NCI-H774 (cell line): ENCODE measurements around the gene ABAT.
"Not testable (repeated sequence)": the region's sequence is repeated elsewhere in the genome, so short reads cannot be mapped to it uniquely, and the experiment has no call there.

ENCODE experiments used
- DNase-seq: peaks from one replicate; lab custom pipeline; 2025; lab: John Stamatoyannopoulos, UW

The ABAT gene

DNA sequence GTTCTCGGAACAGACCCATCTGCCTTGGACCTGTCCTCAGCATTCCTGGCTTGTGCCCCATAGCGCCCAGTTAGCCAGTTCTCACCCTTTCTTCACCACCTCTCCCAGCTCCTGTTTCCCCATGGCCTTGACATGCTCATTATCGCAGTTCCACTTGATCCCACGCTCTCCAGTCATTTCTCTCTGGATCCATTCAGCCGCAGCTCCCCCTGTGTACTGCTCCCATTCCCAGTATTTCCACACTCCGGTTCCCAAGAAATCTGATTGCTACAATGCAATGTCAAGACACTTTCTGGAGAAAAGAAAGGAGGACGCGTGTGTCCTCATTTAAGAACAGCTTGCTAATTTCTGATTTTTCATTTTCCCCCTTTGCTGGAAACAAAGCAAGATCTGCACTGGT, 67.7 kb downstream of the ABAT start:
- DNase-seq: no peak

DNA sequence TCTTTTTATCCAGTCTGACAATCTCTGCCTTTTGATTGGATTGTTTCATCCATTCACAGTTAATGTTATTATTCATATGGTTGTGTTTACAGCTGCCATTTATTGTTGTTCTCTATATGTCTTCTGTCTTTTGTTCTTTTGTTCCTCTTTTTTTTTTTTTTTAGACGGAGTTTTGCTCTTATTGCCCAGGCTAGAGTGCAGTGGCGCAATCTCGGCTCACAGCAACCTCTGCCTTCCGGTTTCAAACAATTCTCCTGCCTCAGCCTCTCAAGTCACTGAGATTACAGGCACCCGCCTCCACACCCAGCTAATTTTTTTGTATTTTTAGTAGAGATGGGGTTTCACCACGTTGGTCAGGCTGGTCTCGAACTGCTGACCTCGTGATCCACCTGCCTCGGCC, 74.5 kb downstream of the ABAT start:
- DNase-seq: not testable (repeated sequence)

DNA sequence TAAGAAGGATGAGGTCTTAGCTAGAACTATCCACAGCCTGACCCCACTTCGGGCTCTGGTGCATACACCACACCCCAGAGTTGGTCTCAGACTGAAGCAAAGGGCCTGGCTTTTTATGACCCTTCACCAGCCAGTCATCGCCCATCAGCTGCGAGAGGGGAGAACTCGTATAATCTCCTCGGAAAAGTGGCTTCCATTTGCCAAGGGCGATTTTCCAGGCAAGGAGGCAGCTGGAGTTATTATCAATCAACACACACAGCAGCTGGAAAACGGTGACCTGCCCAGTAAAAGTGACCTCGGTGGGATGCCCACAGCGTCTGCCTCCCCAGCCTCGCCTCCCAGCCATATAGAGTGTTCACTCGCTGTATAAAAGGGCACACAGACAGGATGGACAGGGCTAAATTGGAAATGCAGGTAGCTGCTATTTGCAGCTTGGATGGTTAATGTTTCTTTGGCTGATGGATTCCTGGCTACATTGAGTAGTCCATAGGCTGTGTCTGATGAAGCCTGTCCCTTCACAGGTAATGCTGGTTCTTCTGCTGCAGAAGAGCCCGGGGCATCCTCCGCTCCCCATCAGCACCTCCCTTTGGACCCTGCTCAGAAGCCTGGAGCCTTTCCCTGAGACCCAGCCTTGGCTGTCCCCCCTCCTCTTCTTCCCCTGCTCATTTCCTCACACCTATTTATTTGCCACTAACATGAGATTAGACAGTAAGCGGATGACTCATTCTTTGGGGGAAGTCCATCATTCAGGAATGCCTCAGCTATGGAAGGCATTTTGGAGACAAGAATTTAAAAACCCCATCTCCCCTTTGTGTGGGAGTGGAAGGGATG, 77.3 kb downstream of the ABAT start:
- no peak for DNase-seq

DNA sequence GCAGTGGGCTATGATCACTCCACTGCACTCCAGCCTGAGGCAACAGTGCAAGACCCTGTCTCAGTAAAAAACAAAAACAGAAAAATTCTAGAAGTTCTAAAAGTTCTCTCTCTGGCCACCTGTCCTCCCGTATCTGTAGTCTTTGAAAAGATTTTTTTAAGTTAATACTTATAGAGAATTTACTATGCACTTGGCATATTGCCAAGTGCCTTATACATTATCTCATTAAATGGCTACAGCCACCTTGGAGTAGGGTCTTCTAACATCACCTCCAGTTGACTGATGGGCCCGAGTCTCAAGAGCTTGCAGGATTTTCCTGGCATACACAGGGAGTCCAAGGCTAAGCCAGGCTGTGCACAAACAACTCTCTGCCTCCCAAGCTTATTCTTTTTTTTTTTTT, 78.3 kb downstream of the ABAT start:
- DNase-seq: no peak

DNA sequence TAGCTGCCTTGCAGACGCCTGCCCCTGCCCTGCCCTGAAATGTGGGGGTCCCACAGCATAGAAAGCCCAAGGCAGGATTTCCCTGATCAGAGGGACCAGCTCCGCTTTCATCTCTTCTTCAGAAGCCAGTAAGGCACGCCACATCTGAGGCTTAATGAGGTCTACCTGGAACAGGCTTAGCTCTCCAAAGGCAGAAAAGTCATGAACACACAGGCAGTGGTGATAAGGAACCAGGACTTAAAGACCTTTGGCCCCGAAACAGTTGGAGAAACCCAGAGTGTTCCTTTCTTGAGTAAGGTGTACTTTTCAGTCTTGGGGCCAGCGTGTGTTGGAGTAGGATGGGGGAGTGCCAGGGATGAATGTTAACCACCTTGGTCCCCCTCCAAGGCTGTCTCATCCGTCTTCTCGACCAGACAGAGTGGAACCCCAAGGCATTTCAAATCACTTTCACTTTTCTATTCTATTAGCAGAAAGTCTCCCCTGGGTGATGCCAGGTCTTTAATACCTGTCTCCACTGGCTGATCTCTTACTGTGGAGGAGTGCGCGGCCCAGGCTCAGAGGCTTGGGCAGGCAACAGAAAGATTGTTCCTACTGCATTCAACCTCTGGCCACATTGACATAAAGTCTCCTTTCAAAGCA, 79.1 kb downstream of the ABAT start:
- DNase-seq: no peak

DNA sequence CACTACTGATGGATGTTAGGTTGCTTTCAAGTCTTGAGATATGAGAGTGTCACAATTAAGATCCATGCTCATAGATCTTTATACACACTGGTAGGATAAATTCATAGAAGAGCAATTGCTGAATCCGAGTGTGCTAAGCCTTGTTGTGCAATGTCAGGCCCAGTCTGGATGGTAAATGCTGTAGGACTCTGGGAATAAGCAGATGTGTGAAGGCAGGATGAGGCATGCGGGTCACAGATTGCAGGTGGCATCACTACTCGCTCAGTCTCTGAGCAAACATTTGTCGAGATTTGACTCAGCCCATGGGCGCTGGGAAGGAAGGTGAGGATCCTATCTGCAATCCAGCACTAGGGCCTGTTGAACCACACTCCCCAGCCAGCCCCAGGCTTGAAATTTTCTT, 82.3 kb downstream of the ABAT start:
- no peak for DNase-seq

DNA sequence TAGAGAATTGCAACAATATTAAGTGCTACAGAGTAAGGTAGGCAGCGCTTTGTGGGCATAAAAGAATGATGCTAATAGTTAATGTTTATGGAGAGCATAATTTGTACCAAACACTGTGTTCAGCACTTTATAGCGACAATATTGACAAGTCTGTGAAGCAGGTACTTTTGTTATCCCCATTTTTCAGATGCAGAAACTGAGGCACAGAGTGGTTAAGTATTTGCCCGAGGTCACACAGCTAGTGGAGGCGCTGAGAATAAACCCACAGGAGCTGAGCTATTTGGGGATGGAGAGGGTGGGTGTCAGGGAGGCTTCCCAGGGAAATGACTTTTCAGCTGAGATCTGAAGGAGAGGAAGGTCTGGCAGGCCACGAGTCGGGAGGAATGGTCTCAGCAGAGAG, 83.6 kb downstream of the ABAT start:
- no peak for DNase-seq

DNA sequence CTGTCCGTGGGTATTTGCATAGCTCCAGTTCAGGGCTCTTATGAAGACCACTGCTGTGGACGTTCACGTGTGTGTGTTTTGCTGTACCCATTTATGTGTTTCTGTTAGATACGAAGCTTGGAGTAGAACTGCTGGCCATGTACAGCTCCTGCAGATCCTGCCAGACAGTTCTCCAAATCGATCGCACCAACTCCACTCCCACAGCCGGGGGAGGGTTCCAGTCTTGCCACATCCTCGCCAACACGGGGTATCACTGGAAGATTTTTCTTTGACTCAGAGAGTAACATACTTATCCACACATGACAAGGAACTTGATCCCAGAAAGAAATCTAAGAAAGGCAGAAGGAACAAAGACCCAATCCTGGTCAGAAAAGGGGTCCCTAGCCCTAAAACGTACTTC, 85.6 kb downstream of the ABAT start:
- DNase-seq: no peak

DNA sequence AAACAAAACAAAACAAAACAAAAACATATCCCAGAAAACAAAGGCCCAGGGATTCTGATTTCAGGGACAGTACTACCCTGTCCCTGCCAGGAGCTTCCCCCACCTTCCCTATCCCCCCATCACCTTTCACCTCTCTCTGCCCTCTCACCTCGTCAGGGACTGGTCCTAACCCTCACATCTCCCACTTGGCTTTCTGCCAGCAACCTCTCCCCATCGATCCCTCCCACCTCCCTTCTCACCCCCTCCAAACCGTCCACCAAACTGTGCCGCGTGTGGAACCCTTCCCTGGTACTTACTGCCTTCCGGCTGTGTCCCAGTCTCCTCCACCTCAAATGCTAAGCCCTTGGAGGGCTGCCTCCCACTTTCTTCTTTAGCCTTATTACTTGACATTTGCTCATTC, 86.7 kb downstream of the ABAT start:
- DNase-seq: no peak

DNA sequence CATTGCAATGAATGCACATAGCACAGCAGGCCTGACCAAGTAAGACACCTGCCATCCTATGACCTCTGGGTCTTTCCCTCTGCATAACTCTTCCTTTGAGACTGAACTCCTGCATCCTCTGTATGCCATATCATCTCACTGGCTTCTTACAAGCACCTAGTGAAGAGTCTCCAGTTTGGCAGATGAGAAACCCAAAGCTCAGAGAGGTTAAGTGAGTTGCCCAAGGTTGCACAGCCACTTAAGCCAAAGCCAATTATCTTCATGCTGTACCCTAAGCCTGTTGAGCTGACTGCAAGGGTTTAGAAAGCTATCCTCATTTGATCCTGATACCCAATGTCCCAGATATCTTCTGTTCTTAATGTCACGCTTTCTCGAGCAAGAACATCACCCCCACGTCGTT, 87.8 kb downstream of the ABAT start:
- DNase-seq: no peak

DNA sequence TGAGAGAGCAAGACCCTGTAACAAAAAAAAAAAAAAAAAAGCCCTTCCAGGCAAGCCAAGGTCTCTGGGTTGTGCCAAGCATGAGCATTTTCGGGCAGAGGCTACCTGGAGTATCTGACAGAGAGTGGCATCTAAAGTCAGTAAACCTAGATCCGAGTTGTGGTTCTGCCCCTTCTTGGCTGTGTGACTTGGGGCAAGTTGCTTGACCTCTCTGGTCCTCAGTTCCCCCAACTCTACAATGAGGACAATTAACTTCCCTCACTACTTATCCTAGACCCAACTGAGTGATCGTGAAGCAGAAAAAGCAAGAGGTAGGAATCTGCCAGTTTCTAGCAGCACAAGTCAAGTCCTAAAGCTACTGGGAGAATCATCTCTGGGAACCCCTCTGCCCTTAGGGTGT, 88.7 kb downstream of the ABAT start:
- no peak for DNase-seq

DNA sequence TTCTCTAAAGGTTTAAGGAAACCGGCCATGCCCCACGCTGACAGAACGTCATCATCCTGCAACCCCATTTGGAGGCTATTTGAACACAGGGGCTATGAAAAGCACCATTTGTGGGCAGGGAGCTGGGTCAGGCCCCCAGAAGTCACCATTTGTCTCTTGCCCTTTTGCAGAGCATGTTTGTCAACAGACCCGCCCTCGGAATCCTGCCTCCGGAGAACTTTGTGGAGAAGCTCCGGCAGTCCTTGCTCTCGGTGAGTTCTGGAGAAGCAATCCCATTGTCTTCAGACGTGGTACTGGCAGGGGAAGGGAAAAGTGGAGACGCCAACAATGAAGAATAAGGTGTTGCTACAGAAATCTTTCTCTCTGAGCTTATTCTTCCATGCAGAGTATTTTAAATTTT, 89.5 kb downstream of the ABAT start:
- no peak for DNase-seq

DNA sequence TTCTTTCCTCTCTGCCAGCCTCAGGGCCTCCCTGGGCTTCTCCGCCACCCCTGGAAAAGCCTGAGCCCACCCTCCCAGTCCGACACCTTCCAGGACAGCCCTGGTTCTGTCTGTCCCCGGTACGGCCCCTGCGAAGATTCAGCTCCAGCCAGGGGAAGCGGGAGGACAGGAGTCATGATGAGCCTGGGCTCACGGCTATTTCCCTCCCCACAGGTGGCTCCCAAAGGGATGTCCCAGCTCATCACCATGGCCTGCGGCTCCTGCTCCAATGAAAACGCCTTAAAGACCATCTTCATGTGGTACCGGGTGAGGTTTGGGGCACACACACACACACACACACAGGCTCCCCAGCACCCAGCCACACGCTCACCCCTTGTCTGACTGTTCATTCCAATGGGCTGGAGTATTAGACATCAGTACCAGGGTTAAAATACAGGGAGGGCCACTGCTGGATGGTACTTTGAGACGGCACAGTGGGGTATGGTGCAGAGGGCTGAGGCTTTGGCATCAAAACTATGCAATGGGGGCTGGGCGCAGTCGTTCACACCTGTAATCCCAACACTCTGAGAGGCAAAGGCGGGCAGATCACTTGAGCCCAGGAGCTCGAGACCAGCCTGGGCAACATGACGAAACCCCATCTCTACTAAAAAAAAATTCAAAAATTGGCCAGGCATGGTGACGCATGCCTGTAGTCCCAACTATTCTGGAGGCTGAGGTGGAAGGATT, 90.3 kb downstream of the ABAT start:
- DNase-seq: no peak

DNA sequence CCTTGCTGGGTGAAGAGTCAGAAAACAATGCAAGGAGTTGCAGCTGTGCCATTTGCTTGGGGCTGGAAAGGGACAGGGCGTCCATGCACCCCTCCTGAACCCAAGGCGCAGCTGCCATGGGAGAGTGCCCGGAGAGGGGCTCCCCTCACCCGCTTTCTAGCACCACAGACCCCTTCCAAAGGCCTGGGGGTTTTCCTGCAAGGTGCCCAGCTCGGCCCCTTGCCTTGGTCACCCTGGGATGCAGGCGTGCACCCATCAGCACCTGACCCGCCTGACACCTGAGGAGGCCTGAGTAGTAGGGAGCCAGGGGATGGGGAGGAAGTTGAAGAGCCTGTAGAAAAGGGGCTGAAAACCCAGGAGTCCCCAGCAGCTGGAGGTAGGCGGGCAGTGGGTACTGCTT, 92.8 kb downstream of the ABAT start:
- no peak for DNase-seq

DNA sequence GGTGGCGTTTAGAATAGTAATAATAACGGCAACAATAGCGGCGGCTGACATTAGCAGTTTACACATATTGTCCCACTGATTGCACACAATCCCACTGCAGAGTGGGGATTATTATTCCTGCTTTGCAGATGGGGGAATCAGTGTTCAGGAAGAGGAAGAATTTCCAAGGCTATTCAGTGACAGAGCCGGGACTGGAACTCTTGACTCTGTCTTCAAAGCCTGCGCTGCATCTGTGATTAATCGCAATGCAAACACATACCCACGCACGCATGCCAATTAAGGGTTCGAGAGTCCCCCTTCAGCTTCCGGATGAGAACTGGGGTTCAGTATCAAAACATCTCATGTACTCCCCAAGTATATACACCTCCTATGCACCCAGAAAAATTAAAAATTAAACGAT, 93.9 kb downstream of the ABAT start:
- no peak for DNase-seq

DNA sequence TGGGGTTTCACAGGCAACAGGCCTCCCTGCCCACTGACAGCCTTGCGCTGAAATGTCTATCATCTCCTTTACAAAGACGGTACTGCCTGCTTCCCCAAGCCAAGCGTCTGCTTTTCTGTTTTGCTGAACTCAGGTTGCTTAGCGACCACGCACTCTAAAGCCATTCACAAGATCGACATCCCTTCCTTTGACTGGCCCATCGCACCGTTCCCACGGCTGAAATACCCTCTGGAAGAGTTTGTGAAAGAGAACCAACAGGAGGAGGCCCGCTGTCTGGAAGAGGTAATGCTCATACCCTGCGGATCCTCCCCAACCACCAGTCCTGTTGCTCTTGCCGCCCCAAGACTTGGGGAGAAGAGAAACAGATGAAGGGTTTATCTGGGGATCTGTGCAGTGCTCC, 94.3 kb downstream of the ABAT start:
- no peak for DNase-seq

DNA sequence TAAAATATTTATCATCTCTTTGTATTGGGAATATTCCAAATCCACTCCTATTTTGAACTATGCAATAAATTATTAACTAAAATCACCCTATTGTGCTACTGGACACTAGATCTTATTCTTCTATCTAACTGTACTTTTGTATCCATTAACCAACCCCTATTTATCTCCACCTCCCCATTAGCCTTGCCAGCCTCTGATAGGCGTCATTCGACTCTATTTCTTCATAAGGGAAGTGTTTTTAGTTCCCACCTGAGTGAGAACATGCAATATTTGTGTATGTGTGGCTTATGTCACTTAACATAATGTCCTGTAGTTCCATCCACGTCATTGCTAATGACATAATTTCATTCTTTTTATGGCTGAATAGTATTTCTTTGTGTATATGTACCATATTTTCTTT, 99.1 kb downstream of the ABAT start:
- no peak for DNase-seq

DNA sequence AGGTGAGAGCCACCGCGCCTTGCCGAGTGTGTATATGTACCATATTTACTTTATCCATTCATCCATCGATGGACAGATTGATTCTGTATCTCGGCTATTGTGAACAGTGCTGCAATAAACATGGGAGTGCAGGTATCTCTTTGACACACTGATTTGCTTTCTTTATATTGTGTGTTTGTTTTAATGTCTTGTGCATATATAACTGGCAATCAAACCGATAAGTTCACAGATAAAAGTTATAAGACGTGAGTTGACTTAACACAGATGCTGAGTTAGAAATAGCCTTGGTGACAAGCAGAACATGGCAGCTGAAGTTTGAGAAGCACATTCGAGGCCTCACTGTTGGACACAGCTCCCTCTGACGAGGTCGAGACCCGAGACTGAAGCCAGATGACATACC, 99.8 kb downstream of the ABAT start:
- DNase-seq: no peak

DNA sequence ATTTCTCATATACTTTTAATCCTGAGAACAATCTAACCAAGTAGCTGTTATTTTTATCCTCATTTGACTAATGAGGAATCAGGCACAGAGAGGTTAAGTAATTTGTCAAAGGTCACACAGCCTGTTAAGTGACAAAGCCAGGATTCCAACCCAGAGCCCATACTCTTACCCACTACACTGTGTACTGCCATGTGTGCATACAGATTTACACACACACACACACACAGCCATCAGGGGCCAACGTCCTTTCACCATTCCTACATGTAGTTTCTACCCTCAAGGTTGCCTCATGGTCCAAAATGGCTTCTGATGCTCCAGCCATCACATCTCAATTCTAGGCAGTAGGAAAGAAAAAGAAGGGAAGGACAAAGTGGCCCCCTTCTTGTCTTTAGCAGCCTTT, 100.9 kb downstream of the ABAT start:
- no peak for DNase-seq

DNA sequence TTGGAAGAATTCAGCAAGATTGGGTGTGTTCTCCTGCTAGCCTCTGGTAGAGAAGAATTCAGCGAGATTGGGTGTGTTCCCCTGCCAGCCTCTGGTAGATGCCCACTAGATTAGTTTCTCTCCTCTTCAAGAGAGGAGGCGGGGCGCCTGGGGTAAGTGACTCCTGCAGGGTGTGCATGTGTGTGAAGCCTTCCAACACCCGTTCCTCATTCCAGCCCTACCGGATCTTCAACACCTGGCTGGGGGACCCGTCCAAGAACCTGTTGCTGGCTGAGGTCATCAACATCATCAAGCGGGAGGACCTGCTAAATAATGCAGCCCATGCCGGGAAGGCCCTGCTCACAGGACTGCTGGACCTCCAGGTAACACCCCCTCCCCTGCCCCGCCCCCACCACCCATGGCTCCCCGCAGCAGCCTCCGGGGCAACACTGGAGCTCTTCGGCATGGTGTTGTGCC, 101.7 kb downstream of the ABAT start:
- DNase-seq: no peak

DNA sequence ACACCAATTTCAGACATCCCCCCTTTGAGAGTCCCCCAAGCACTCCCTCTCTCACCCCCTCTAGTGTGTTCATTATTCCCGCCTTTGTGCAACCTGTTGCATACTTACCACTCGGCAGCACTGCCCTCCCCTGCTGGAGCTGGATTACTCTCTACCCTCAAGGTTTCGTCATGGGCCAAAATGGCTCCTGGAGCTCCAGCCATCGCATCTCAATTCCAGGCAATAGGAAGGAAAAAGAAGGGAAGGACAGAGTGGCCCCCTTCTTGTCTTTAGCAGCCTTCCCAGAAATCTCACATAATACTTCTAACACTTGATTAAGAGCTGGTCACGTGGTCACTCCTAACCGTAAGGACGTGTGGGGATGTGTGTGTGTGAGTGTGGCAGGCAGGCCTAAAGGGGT, 102.8 kb downstream of the ABAT start:
- no peak for DNase-seq

DNA sequence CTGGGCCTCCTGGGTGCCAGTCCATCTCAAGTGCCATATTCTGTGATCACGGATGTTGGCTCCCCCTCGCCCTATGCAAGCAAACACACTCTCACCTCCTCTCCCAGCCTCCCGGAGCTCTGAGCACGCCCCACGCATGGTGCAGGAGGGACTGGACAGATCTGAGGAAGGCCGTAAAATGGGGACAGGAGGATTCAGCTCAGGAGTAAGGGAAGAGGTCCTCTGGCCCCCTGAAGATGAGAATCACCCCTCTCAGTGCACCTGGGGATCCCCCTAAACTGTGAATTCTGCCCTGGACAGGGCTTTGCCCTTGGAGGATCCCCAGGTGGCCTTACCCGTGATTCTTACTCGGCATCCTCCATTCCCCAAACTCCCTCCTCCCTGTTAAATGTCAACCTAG, 107.4 kb downstream of the ABAT start:
- DNase-seq: no peak

DNA sequence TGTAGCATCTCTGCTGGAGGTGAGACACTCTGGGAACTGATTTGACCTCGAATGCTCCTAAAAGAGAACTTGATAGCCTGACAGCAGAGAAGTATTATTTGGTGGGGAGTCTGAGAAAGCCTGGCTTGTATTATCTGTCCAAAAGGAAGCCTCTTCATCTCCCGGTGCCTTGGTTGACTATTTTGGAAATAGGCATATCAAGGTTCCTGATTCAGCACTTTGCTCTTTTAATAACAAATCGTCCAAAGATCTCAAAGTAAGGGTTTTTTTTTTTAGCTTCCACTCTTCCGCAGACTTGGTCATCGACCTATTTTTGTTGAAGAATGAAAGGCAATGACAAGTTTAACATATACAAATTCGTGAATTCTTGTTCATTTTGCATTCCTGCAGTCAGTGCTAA, 108.3 kb downstream of the ABAT start:
- no peak for DNase-seq
